Mesendoderm (in vitro differentiated cells): ENCODE measurements around the gene PIWIL4.

Source experiments
- DNase-seq: peaks from one replicate; pipeline ENCODE4 v3.0.0; 2013
- H2AK5ac ChIP-seq: 2 replicates; pipeline ENCODE4 v1.6.1; 2013; ENCODE audit warnings: low read length, inconsistent platforms
- H2BK120ac ChIP-seq: 2 replicates; pipeline ENCODE4 v1.6.1; 2013; ENCODE audit warnings: low read depth, mild to moderate bottlenecking, low read length, moderate library complexity, mixed read lengths
- H2BK15ac ChIP-seq: replicated peaks from 2 replicates; pipeline ENCODE4 v1.6.1; 2013; ENCODE audit warnings: low read depth, mild to moderate bottlenecking, moderate library complexity
- H2BK5ac ChIP-seq: 2 replicates; pipeline ENCODE4 v1.6.1; 2013; ENCODE audit warnings: low read length, inconsistent platforms
- H3K18ac ChIP-seq: 2 replicates; pipeline ENCODE4 v1.6.1; 2013; ENCODE audit warnings: mild to moderate bottlenecking, low read length, mixed read lengths
- H3K23ac ChIP-seq: one replicate; pipeline ENCODE4 v1.6.1; 2013; ENCODE audit warnings: low read length
- H3K27ac ChIP-seq: 2 replicates; pipeline ENCODE4 v1.5.1; 2013; ENCODE audit warnings: low read depth, mild to moderate bottlenecking, inconsistent platforms, low read length, moderate library complexity
- H3K27me3 ChIP-seq: 2 replicates; pipeline ENCODE4 v1.6.1; 2013; ENCODE audit warnings: low read length, control low read depth, mild to moderate bottlenecking, inconsistent platforms; ENCODE audit not compliant: insufficient read depth, poor library complexity
- H3K36me3 ChIP-seq: 2 replicates; pipeline ENCODE4 v1.6.1; 2013; ENCODE audit warnings: low read length, inconsistent platforms; ENCODE audit not compliant: control insufficient read depth, insufficient read depth
- H3K4ac ChIP-seq: one replicate; pipeline ENCODE4 v1.6.1; 2013; ENCODE audit warnings: low read depth, mild to moderate bottlenecking, low read length, moderate library complexity
- H3K4me1 ChIP-seq: 2 replicates; pipeline ENCODE4 v1.6.1; 2013; ENCODE audit warnings: low read depth, low read length, inconsistent platforms; ENCODE audit not compliant: control insufficient read depth
- H3K4me2 ChIP-seq: 2 replicates; pipeline ENCODE4 v1.6.1; 2013; ENCODE audit warnings: low read length
- H3K4me3 ChIP-seq: 2 replicates; pipeline ENCODE4 v1.5.1; 2013; ENCODE audit warnings: mild to moderate bottlenecking, low read length
- H3K56ac ChIP-seq: one replicate; pipeline ENCODE4 v1.6.1; 2013; ENCODE audit warnings: low read length
- H3K79me1 ChIP-seq: 2 replicates; pipeline ENCODE4 v1.6.1; 2013; ENCODE audit warnings: low read length, inconsistent platforms
- H3K79me2 ChIP-seq: 2 replicates; pipeline ENCODE4 v1.6.1; 2013; ENCODE audit warnings: mild to moderate bottlenecking, low read length; ENCODE audit not compliant: control insufficient read depth, insufficient read depth
- H3K9ac ChIP-seq: 2 replicates; pipeline ENCODE4 v1.6.1; 2013; ENCODE audit warnings: low read length, inconsistent platforms
- H4K5ac ChIP-seq: one replicate; pipeline ENCODE4 v1.6.1; 2013; ENCODE audit warnings: low read length
- H4K8ac ChIP-seq: one replicate; pipeline ENCODE4 v1.6.1; 2013; ENCODE audit warnings: low read depth, mild to moderate bottlenecking, control low read depth, low read length, moderate library complexity
- WGBS: extraction: QIAGEN DNeasy Blood & Tissue Kit; methylation state at CpG from one replicate; pipeline ENCODE4 v1.1.7; 2013; ENCODE audit warnings: low lambda C conversion rate, missing lambda C conversion rate; ENCODE audit not compliant: insufficient coverage; ENCODE audit errors: extremely low coverage; 5-methylcytosine and 5-hydroxymethylcytosine counted together

The PIWIL4 gene

DNA sequence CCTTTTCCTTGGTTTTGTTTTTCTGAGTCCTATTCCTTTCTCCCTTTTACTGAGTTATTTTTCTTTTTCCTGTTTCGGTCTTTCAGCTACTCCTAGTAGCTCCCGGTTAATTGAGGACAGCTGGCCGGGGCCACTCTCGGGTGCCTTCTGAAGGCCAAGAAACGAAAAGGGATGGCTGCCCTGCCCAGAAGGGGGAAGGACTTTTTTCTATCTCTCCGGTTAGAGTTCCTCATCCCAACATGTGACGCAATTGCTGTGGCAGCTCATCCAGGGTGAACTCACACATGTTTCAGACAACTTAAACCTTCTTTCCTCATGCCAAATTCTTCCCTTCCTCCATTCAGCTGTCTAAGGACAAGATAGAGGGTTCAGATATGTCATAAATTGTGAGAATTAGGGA, 83.6 kb downstream of the PIWIL4 start:
- Histone ChIP-seq H3K18ac (peak overlapping the region; percentile 97), H3K4me1 (peaks cover 12% of the 10 kb centered on the region), H3K27ac (peak overlapping the region; percentile 95), H2BK15ac (no peak overlapping the region), H2BK120ac (peak overlapping the region; percentile 92), H3K56ac (peak overlapping the region; percentile 87), H3K79me2 (peaks cover 17% of the 10 kb centered on the region), H4K8ac (peak overlapping the region; percentile 93), H3K23ac (peak overlapping the region; percentile 29), H4K5ac (no peak overlapping the region), H3K27me3 (no peaks in the 10 kb centered on the region), H3K36me3 (no peaks in the 10 kb centered on the region), H3K79me1 (no peaks in the 10 kb centered on the region), H3K4me2 (peak overlapping the region; percentile 0), H3K4me3 (peak overlapping the region; percentile 14), H2BK5ac (peak overlapping the region; percentile 70), H3K9ac (peak overlapping the region; percentile 70), H2AK5ac (no peak overlapping the region), H3K4ac (peak overlapping the region; percentile 84)
- peak; percentile 71 for DNase-seq
- no CpG with 5 or more reads among the region's 7 CpGs for WGBS

DNA sequence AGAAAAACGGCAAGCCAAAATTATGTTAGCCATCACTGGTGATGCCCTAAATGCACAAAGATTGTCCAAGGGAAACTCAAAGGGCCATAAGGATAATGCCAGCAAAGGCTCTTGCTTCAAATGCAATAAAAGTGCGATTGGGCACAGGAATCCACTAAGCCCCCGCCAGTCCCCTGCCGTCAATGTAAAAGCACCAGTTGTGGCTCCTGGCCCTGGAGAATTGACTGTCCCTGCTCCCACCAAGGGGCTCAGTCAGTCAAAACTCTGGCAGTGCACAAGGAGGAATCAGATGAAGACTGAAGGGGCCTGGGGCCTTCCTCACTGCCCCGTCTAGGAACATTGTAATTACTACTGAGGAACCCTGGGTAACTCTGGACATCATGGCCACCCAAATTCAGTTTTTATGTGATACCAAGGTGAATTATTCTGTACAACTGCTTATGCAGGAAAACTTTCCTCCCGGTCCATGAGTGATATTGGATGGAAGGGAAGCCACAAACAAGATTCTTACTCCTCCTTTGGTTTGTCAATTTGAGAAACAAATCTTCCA, 85.6 kb downstream of the PIWIL4 start:
- H3K23ac ChIP-seq, result no peak overlapping the region
- no peak for DNase-seq
- no peaks in the 10 kb centered on the region for H3K27me3 ChIP-seq
- H3K4me2 ChIP-seq, result no peak overlapping the region
- no peaks in the 10 kb centered on the region for H3K79me1 ChIP-seq
- peak overlapping the region; percentile 93 for H3K18ac ChIP-seq
- no CpG with 5 or more reads among the region's 6 CpGs for WGBS
- no peak overlapping the region for H2AK5ac ChIP-seq
- H3K4me3 ChIP-seq, result no peak overlapping the region
- no peak overlapping the region for H4K5ac ChIP-seq
- H3K27ac ChIP-seq, result peak overlapping the region; percentile 95
- no peak overlapping the region for H2BK15ac ChIP-seq
- peaks cover 15% of the 10 kb centered on the region for H3K4me1 ChIP-seq
- H3K9ac ChIP-seq, result peak overlapping the region; percentile 70
- H2BK120ac ChIP-seq, result no peak overlapping the region
- H2BK5ac ChIP-seq, result no peak overlapping the region
- peak overlapping the region; percentile 80 for H3K56ac ChIP-seq
- peak overlapping the region; percentile 59 for H3K4ac ChIP-seq
- H3K36me3 ChIP-seq, result peaks cover 4% of the 10 kb centered on the region
- no peak overlapping the region for H4K8ac ChIP-seq
- H3K79me2 ChIP-seq, result peaks cover 17% of the 10 kb centered on the region

DNA sequence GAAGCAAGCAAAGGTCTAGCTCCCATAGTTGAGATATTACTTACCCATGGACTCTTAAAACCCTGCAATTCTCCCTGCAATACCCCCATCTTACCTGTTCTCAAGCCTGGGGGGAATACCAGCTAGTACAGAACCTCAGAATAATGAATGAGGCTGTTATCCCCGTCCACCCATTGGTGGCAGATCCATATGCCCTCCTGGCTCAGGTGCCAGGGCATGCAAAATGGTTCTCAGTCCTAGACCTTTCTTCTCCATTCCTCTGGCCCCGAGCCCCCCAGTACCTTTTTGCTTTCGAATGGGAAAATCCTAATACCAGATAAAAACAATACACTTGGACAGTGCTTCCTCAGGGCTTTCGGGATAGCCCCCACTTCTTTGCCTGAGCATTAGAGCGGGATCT, 86.4 kb downstream of the PIWIL4 start:
- Histone ChIP-seq H3K27me3 (no peaks in the 10 kb centered on the region), H2AK5ac (no peak overlapping the region), H2BK120ac (no peak overlapping the region), H4K8ac (no peak overlapping the region), H3K23ac (no peak overlapping the region), H3K79me2 (peaks cover 17% of the 10 kb centered on the region), H3K79me1 (no peaks in the 10 kb centered on the region), H3K4ac (no peak overlapping the region), H3K18ac (no peak overlapping the region), H4K5ac (no peak overlapping the region), H3K4me3 (no peak overlapping the region), H3K9ac (peak overlapping the region; percentile 19), H3K27ac (peak overlapping the region; percentile 38), H2BK5ac (no peak overlapping the region), H3K4me1 (peaks cover 15% of the 10 kb centered on the region), H3K36me3 (peaks cover 4% of the 10 kb centered on the region), H3K56ac (peak overlapping the region; percentile 17), H2BK15ac (no peak overlapping the region), H3K4me2 (no peak overlapping the region)
- DNase-seq, result no peak
- no CpG with 5 or more reads among the region's 5 CpGs for WGBS

DNA sequence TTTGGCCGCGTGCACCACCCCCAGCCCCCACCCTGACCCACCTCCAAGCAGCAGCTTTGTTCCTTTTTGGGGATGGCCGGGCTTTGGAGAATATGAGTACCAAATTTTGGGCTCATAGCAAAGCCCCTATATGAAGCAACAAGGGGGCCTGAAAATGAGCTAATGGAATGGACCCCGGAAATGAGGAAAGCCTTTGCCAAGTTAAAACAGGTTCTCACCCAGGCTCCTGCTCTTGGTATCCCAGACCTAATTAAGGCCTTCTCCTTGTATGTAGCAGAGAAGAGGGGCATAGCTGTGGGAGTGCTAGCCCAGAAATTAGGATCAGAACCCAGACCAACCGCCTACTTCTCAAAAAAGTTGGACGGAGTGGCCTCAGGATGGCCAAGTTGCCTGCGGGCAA, 87.0 kb downstream of the PIWIL4 start:
- Histone ChIP-seq H3K79me2 (peaks cover 17% of the 10 kb centered on the region), H4K8ac (no peak overlapping the region), H2BK15ac (no peak overlapping the region), H3K79me1 (no peaks in the 10 kb centered on the region), H3K9ac (no peak overlapping the region), H3K4ac (no peak overlapping the region), H2AK5ac (no peak overlapping the region), H3K4me2 (no peak overlapping the region), H3K4me3 (no peak overlapping the region), H3K18ac (no peak overlapping the region), H3K27ac (peak overlapping the region; percentile 8), H4K5ac (no peak overlapping the region), H2BK5ac (no peak overlapping the region), H3K4me1 (peaks cover 13% of the 10 kb centered on the region), H3K36me3 (peaks cover 4% of the 10 kb centered on the region), H3K27me3 (no peaks in the 10 kb centered on the region), H3K56ac (peak overlapping the region; percentile 1), H2BK120ac (no peak overlapping the region), H3K23ac (no peak overlapping the region)
- no CpG with 5 or more reads among the region's 7 CpGs for WGBS
- DNase-seq, result no peak

DNA sequence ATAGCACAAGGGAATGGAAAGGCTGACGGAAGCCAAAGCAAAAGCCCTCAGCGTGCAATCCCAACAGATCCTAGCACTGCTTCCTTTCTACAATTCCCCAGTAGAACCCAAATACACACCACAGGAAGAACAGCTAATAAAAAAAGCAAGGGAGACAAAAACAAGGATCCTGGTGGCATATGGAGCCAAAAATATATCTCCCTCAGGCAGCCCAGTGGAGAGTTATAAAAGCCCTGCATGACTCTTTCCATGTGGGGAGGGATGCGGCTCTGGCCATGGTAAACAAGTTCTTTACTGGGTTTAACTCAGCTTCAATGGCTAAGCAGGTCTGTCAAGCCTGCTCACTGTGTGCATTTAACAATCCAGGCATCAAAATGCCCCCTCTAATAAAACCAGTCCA, 88.1 kb downstream of the PIWIL4 start:
- H2BK15ac ChIP-seq, result no peak overlapping the region
- no peak overlapping the region for H2BK120ac ChIP-seq
- peak overlapping the region; percentile 39 for H3K56ac ChIP-seq
- no peak overlapping the region for H3K9ac ChIP-seq
- H3K36me3 ChIP-seq, result peaks cover 4% of the 10 kb centered on the region
- peak overlapping the region; percentile 65 for H3K18ac ChIP-seq
- peaks cover 13% of the 10 kb centered on the region for H3K4me1 ChIP-seq
- H2BK5ac ChIP-seq, result no peak overlapping the region
- H3K23ac ChIP-seq, result no peak overlapping the region
- no peaks in the 10 kb centered on the region for H3K79me1 ChIP-seq
- H3K4me2 ChIP-seq, result no peak overlapping the region
- no peak overlapping the region for H4K8ac ChIP-seq
- H3K27ac ChIP-seq, result no peak overlapping the region
- H3K27me3 ChIP-seq, result no peaks in the 10 kb centered on the region
- H2AK5ac ChIP-seq, result no peak overlapping the region
- no peak overlapping the region for H3K4me3 ChIP-seq
- no CpG with 5 or more reads among the region's 3 CpGs for WGBS
- peaks cover 17% of the 10 kb centered on the region for H3K79me2 ChIP-seq
- H3K4ac ChIP-seq, result no peak overlapping the region
- no peak for DNase-seq
- H4K5ac ChIP-seq, result no peak overlapping the region

DNA sequence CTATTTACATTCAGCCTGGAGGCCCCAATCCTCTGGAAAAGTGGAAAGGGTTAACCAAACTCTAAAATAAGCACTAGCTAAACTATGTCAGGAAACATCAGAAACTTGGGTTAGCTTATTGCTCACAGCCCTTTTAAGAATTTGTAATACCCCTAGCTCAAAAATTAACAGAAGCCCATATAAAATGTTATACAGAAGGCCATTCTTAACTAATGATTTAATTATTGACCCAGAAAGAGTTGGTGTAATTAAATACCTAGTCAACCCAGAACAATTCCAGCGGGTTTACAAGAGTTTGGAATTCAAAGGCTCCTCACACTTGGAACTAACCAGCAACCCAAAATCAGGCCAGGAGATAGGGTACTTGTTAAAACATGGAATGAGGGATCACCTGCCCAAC, 88.8 kb downstream of the PIWIL4 start:
- no peak overlapping the region for H4K5ac ChIP-seq
- WGBS, result no CpG with 5 or more reads among the region's 1 CpG
- peaks cover 14% of the 10 kb centered on the region for H3K79me2 ChIP-seq
- no peak overlapping the region for H3K4me3 ChIP-seq
- H3K27ac ChIP-seq, result peak overlapping the region; percentile 15
- H4K8ac ChIP-seq, result no peak overlapping the region
- no peak overlapping the region for H3K18ac ChIP-seq
- peaks cover 13% of the 10 kb centered on the region for H3K4me1 ChIP-seq
- no peaks in the 10 kb centered on the region for H3K27me3 ChIP-seq
- H2BK120ac ChIP-seq, result no peak overlapping the region
- H2BK15ac ChIP-seq, result no peak overlapping the region
- peaks cover 4% of the 10 kb centered on the region for H3K36me3 ChIP-seq
- H3K79me1 ChIP-seq, result no peaks in the 10 kb centered on the region
- no peak for DNase-seq
- H2BK5ac ChIP-seq, result no peak overlapping the region
- H3K9ac ChIP-seq, result no peak overlapping the region
- no peak overlapping the region for H3K4me2 ChIP-seq
- H3K56ac ChIP-seq, result no peak overlapping the region
- no peak overlapping the region for H3K4ac ChIP-seq
- H2AK5ac ChIP-seq, result no peak overlapping the region
- no peak overlapping the region for H3K23ac ChIP-seq
